Endothelial cell of umbilical vein (primary cell): Measurements from ENCODE around the gene MAPK8IP3.

Experiments
- CTCF ChIP-seq, 2 donors: IDR thresholded peaks; 1 replicate in 1 of 2; 2 replicates in 1 of 2; pipeline ENCODE4 v1.5.1; 2011; ENCODE audit warnings: low read length in 2 of 2, mild to moderate bottlenecking in 2 of 2, moderate library complexity in 2 of 2, control low read depth in 1 of 2, inconsistent platforms in 1 of 2, low read depth in 1 of 2; ENCODE audit not compliant: insufficient read depth in 1 of 2; ENCODE audit errors: extremely low read depth in 1 of 2
- EZH2 ChIP-seq: IDR thresholded peaks from 2 replicates; pipeline ENCODE4 v1.6.1; 2012; ENCODE audit warnings: borderline replicate concordance, low read depth, mild to moderate bottlenecking, moderate library complexity, low read length, inconsistent platforms; ENCODE audit not compliant: severe bottlenecking

GRCh38 chr16:1732071-1732470, 26.1 kb downstream of the MAPK8IP3 start:
- TF ChIP-seq EZH2: no peak
- TF ChIP-seq CTCF (IDR thresholded peaks at IDR 0.05; ENCODE audit: extremely low read depth in 1 of 2, insufficient read depth in 1 of 2, low read depth in 1 of 2, low read length in 2 of 2): no peak
